Gastrocnemius medialis (tissue), 4 donors: ENCODE measurements around the gene TNFAIP3.

Experiments
- POLR2A ChIP-seq, 2 donors: fragments of 450-650 bp; IDR thresholded peaks; one replicate each; pipeline ENCODE4 v1.6.1; 2017; ENCODE audit warnings: antibody characterized with exemption in 2 of 2, mild to moderate bottlenecking in 2 of 2, moderate library complexity in 2 of 2
- TF ChIP-seq, protein P1 (sequence below), 5 experiments: fragments of 450-650 bp in 3 of 5; fragments of 200-600 bp in 2 of 5; sonication (generic) in 2 of 5; IDR thresholded peaks in 4 of 5; conservative IDR thresholded peaks in 1 of 5; 1 replicate in 4 of 5; 2 replicates in 1 of 5; pipeline ENCODE4 v1.5.1; 2016 to 2019; ENCODE audit warnings: antibody characterized with exemption in 5 of 5, mild to moderate bottlenecking in 3 of 5, moderate library complexity in 3 of 5

GRCh38 chr6:137903933-137904821, 37.1 kb downstream of the TNFAIP3 start:
- TF ChIP-seq, protein P1, sequence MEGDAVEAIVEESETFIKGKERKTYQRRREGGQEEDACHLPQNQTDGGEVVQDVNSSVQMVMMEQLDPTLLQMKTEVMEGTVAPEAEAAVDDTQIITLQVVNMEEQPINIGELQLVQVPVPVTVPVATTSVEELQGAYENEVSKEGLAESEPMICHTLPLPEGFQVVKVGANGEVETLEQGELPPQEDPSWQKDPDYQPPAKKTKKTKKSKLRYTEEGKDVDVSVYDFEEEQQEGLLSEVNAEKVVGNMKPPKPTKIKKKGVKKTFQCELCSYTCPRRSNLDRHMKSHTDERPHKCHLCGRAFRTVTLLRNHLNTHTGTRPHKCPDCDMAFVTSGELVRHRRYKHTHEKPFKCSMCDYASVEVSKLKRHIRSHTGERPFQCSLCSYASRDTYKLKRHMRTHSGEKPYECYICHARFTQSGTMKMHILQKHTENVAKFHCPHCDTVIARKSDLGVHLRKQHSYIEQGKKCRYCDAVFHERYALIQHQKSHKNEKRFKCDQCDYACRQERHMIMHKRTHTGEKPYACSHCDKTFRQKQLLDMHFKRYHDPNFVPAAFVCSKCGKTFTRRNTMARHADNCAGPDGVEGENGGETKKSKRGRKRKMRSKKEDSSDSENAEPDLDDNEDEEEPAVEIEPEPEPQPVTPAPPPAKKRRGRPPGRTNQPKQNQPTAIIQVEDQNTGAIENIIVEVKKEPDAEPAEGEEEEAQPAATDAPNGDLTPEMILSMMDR (IDR thresholded peaks at IDR 0.05 in 4 of 5, conservative IDR thresholded peaks at IDR 0.05 in 1 of 5), result no peak
- no peak for TF ChIP-seq POLR2A (IDR thresholded peaks at IDR 0.05)
